D721Med (cell line): ENCODE data around the gene MYMK.

Experiments
- DNase-seq: peaks from one replicate; pipeline ENCODE4 v3.0.0; 2011; ENCODE audit warnings: low spot score; ENCODE audit not compliant: insufficient read length
- FAIRE-seq: peaks from 2 replicates; lab custom pipeline; 2011; peaks lifted over from hg19 to GRCh38; lab: Jason Lieb, UNC
- TF ChIP-seq, protein P1 (sequence below): IDR thresholded peaks from 2 replicates; pipeline ENCODE4 v1.5.1; 2012; ENCODE audit warnings: mild to moderate bottlenecking, control low read depth; ENCODE audit not compliant: insufficient read depth; ENCODE audit errors: missing control alignments

Gene MYMK

DNA sequence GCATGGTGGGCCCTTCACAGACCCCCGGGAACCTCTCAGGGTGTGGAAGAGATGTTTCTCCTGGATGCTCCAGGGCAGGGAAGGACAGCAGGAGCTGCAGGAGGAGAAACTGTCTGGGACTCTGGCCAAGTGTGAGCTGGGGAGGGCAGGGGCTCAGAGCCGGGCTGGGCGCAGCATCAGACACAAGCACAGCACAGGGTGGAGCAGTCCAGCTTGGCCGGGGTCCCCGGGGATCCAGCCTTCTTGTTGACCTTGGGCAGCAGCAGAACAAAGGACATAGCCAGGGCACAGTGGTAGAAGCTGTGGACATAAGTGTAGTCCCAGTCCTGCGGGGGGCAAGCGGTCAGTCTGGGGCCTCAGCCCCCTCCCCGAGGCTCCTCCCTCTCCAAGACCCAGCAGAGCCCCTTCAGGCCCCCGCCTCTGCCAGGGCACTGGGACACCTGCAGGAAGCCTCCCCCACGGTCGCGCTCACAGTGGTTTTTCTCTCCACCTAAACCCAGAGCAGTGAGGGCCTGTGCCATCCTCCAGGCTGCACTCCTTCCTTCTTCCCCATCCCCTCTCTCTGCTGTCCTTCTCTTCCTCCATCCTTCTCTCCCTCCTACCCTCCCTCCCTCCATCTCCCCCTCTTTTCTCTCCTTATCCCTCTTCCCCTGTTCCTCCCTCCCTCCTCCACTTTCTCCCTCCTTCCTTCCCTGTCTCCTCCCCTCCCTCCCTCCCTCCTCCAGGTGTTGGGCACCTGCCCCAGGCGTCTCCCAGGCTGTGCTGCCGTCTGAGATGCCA is 10.1 kb downstream of the MYMK start:
- no peak for DNase-seq
- no peak for FAIRE-seq
- TF ChIP-seq, protein P1, sequence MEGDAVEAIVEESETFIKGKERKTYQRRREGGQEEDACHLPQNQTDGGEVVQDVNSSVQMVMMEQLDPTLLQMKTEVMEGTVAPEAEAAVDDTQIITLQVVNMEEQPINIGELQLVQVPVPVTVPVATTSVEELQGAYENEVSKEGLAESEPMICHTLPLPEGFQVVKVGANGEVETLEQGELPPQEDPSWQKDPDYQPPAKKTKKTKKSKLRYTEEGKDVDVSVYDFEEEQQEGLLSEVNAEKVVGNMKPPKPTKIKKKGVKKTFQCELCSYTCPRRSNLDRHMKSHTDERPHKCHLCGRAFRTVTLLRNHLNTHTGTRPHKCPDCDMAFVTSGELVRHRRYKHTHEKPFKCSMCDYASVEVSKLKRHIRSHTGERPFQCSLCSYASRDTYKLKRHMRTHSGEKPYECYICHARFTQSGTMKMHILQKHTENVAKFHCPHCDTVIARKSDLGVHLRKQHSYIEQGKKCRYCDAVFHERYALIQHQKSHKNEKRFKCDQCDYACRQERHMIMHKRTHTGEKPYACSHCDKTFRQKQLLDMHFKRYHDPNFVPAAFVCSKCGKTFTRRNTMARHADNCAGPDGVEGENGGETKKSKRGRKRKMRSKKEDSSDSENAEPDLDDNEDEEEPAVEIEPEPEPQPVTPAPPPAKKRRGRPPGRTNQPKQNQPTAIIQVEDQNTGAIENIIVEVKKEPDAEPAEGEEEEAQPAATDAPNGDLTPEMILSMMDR, result no peak

DNA sequence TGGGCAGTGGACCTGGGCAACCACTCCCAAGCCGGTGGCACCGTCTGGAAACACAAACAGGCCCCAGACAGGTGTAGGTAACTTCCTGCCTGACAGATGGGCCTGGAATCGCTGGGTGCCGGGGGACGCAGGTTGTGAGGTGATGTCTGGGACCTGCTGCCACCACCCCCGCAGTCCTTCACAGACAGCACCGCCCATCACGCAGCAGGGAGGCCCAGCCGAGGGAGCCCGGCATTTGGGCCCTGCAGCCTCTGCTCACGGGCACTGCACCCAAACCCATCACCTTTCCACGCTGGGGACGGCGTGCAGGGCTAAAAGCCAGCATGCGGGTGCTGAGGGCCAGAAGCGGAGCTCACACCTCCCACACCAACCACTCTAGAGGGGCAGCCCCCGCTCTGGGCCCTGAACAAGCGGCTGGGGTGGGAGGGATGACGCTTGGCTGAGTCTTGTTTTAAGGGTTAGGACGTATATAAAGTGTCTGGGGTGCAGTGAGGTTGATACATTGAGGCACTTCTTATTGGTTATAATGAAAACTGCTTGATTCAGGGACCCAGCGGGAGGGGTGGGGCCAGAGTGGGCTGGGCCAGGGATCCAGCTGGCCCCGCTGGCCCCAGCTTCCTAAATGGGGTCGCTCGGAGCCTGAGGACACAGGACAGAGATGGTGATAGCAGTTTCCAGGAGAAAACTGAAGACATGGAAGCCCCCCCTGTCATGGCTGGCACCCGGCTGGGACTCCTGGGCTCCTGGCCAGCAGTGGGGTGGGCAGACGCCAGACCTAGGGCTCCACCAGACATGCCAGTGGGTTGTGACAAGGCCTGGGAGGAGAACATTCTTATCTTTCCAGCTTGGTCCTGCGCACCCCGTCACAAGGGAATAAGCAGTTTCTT is 11.3 kb downstream of the MYMK start:
- TF ChIP-seq, protein P1, result no peak
- DNase-seq, result no peak
- FAIRE-seq, result no peak

DNA sequence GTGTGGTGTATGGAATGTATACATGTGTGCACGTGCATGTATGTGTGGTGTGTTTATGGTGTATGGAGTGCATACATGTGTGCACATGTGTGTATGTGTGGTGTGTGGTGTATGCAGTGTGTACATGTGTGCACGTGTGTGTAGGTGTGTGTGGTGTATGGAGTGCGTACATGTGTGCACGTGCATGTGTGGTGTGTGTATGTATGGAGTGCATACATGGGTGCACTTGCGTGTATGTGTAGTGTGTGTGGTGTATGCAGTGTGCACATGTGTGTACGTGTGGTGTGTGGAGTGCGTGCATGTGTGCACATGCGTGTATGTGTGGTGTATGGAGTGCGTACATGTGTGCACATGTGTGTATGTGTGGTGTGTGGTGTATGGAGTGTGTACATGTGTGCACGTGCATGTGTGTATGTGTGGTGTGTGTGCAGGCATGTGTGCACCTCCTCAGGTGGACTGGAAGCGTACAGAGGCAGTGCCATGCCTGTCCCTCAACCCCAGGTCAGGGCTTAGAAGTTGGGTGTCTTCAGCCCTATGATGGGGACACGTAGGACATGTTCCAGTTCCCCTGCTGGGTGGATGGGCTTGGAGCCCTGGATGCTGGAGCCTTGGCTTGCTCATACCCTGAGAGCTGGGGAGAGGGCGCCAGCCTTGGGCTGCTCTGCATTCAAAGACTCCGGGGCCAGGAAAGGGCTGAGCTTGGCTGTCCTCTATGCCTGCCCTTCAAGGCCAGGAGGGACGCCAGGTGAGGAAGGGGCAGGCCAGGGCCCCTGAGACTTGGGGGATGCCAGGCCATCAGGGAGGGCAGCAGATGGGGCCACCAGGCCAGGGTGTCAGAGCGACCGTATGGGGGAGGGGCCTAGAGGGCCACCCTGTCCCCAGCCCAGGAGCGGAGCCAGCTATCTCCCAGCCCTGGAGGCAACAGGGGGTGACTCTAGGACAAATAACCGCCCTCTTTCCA is 12.2 kb downstream of the MYMK start:
- no peak for DNase-seq
- TF ChIP-seq, protein P1, result no peak
- FAIRE-seq, result no peak

DNA sequence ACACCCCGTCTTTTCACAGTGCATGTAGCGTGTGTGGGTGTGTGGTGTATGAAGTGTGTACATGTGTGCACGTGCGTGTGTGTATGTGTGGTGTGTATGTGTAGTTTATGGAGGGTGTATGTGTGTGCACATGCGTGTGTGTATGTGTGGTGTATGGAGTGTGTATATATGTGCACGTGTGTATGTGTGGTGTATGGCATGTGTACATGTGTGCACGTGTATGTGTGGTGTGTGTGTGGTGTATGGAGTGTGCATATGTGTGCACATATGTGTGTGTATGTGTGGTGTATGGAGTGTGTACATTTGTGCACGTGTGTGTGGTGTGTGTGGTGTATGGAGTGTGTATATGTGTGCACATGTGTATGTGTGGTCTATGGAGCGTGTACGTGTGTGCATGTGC is 13.2 kb downstream of the MYMK start:
- FAIRE-seq (no peak), DNase-seq (no peak)
- TF ChIP-seq, protein P1, result no peak

DNA sequence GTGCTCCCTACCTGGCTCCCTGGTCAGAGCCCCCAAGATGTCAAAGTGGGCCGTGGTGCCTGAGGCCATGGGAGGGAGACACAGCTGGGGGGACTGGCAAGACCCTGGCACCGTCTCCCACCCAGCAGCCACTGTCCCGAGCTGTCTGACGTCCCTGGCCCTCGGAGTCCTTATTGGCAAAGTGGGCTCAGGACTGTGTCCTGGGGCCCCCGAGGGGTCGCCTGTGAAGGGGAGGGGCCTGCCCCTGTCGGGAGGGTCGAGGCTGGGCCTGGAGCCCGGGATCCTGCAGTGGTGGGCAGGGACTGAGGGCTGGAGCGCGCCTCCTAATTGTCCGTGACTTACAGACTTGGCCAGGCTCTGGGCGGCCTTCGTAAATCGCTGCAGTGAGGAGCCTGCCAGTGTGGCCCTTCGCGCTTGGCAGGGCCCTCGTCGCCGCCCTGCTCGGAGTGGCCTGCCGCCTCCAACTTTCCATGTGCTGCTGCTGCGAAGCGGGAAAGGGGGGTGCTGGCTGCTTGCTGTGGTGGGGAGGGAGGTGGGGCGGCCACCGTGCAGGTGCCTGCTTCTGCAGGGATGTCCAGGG is 13.7 kb downstream of the MYMK start:
- FAIRE-seq (no peak), DNase-seq (no peak)
- TF ChIP-seq, protein P1, result no peak

DNA sequence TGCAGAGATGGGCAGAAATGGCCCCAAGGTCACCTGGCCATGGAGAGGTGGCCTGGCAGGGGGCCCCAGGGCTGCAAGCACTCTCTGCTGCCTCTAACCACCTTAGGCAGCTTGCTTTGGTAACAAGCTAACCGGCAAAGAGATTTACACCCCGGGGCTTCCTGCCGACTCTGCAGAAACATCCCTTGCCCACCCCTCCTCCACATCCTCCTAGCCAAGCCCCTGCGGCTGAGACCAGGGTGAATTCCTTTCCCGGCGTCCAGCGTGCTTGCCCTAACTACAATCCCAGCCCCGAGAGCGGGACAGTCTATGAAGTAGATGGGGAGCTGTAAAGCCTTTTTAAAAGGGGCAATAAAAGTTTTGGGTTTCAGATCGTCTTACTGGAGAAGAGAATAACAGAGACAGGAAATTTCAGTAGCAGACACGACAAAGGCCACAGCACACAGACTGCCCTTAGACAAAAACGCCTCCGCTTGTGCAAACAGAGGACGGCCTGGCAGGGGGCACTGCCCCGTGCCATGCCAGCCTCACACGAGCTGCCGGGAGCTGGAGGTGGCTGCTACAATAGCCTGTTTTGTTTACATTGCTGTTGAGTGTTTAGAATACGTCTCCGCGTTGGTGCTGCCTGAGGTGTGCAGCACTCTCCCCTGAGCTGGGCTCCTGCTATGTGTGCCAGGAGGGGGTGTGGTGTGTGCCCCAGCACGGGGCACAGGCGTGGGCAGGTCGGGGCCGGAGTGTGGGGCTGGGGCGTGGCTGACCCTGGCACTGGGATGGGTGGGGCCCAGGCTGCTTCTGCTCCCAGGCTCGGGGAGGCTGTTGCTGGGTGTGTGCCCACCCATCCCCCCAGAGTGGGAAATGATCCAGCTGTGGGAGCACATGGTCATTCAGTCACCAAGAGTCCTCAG is 15.3 kb downstream of the MYMK start:
- TF ChIP-seq, protein P1, result no peak
- FAIRE-seq (no peak), DNase-seq (no peak)
